ENCODE data around the gene RNF6.

- TF ChIP-seq, protein P1, sequence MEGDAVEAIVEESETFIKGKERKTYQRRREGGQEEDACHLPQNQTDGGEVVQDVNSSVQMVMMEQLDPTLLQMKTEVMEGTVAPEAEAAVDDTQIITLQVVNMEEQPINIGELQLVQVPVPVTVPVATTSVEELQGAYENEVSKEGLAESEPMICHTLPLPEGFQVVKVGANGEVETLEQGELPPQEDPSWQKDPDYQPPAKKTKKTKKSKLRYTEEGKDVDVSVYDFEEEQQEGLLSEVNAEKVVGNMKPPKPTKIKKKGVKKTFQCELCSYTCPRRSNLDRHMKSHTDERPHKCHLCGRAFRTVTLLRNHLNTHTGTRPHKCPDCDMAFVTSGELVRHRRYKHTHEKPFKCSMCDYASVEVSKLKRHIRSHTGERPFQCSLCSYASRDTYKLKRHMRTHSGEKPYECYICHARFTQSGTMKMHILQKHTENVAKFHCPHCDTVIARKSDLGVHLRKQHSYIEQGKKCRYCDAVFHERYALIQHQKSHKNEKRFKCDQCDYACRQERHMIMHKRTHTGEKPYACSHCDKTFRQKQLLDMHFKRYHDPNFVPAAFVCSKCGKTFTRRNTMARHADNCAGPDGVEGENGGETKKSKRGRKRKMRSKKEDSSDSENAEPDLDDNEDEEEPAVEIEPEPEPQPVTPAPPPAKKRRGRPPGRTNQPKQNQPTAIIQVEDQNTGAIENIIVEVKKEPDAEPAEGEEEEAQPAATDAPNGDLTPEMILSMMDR (IDR thresholded peaks at IDR 0.05), result no peak
- TF ChIP-seq POLR2A (IDR thresholded peaks at IDR 0.05), result no peak
These were observed 7.0 kb upstream of the RNF6 start for GRCh38 chr13:26229080-26229615.

Measured in right lobe of liver (tissue), 4 donors.